ENCODE measurements around the gene ZNF444.

DNA sequence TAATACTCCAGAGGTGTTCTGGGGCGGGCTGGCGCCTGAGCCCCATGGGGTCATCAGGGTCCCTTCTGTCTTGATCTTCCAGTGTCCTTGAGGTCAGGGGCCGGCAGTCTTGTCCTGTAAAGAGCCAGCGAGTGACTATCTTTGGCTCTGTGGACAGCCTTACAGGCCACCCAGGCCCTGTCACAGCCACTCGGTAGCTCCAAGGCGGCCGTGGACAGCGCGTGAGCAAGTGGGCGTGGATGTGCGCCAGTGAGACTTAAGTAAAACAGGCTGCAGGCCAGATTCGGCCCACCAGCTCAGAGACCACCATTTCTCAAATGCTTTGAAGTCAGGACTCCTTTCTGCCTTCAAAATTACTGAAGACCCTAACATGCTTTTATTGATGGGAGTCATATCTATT is 3.7 kb downstream of the ZNF444 start:
- TF ChIP-seq POLR2A (IDR thresholded peaks at IDR 0.05; ENCODE audit: low read depth) (no peak), POLR2AphosphoS5 (IDR thresholded peaks at IDR 0.05) (no peak), EP300 (IDR thresholded peaks at IDR 0.05) (no peak)
- TF ChIP-seq, protein P1, sequence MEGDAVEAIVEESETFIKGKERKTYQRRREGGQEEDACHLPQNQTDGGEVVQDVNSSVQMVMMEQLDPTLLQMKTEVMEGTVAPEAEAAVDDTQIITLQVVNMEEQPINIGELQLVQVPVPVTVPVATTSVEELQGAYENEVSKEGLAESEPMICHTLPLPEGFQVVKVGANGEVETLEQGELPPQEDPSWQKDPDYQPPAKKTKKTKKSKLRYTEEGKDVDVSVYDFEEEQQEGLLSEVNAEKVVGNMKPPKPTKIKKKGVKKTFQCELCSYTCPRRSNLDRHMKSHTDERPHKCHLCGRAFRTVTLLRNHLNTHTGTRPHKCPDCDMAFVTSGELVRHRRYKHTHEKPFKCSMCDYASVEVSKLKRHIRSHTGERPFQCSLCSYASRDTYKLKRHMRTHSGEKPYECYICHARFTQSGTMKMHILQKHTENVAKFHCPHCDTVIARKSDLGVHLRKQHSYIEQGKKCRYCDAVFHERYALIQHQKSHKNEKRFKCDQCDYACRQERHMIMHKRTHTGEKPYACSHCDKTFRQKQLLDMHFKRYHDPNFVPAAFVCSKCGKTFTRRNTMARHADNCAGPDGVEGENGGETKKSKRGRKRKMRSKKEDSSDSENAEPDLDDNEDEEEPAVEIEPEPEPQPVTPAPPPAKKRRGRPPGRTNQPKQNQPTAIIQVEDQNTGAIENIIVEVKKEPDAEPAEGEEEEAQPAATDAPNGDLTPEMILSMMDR (IDR thresholded peaks at IDR 0.05), result no peak

Measured in esophagus muscularis mucosa (tissue), 4 donors.